ELF-1 (cell line): ENCODE results near the gene TOMM6.
A peak's percentile ranks its signal among the peaks of the same experiment; 100 is the strongest.
"Not testable (repeated sequence)": the region's sequence is repeated elsewhere in the genome, so short reads cannot be mapped to it uniquely, and the experiment has no call there.

ENCODE experiments used
- DNase-seq: peaks from one replicate; pipeline ENCODE4 v3.0.0-alpha.2; 2016; ENCODE audit warnings: low read depth, low spot score

TOMM6 gene

GRCh38 chr6:41785254-41785653 is 2.2 kb upstream of the TOMM6 start:
- no peak for DNase-seq

GRCh38 chr6:41785689-41786450 is 1.6 kb upstream of the TOMM6 start:
- no peak for DNase-seq

GRCh38 chr6:41786451-41787218 is 859 bp upstream of the TOMM6 start:
- DNase-seq: peak; percentile 83

- no peak for DNase-seq
These were observed 1.9 kb downstream of the TOMM6 start for GRCh38 chr6:41789390-41789724.

- DNase-seq: no peak
These were observed 2.6 kb downstream of the TOMM6 start for GRCh38 chr6:41790045-41790444.

GRCh38 chr6:41791305-41791704 is 3.8 kb downstream of the TOMM6 start:
- no peak for DNase-seq

- DNase-seq: no peak
These were observed 4.5 kb downstream of the TOMM6 start for GRCh38 chr6:41791984-41792383.

GRCh38 chr6:41796474-41796873 is 9.0 kb downstream of the TOMM6 start:
- no peak for DNase-seq

- no peak for DNase-seq
These were observed 11.5 kb downstream of the TOMM6 start for GRCh38 chr6:41798901-41799558.

- DNase-seq: no peak
These were observed 12.0 kb downstream of the TOMM6 start for GRCh38 chr6:41799559-41799911.

GRCh38 chr6:41801380-41801779 is 13.9 kb downstream of the TOMM6 start:
- DNase-seq: no peak

GRCh38 chr6:41805830-41806774 is 18.6 kb downstream of the TOMM6 start:
- peak; percentile 63 for DNase-seq

- DNase-seq: no peak
These were observed 23.6 kb downstream of the TOMM6 start for GRCh38 chr6:41811095-41811494.

GRCh38 chr6:41811946-41812345 is 24.5 kb downstream of the TOMM6 start:
- not testable (repeated sequence) for DNase-seq

- DNase-seq: no peak
These were observed 26.0 kb downstream of the TOMM6 start for GRCh38 chr6:41813469-41813868.

- DNase-seq: no peak
These were observed 26.5 kb downstream of the TOMM6 start for GRCh38 chr6:41813956-41814355.

- DNase-seq: no peak
These were observed 27.1 kb downstream of the TOMM6 start for GRCh38 chr6:41814629-41815028.

- no peak for DNase-seq
These were observed 28.1 kb downstream of the TOMM6 start for GRCh38 chr6:41815587-41815986.

- DNase-seq: no peak
These were observed 31.0 kb downstream of the TOMM6 start for GRCh38 chr6:41818271-41819054.

GRCh38 chr6:41821266-41821665 is 33.8 kb downstream of the TOMM6 start:
- DNase-seq: no peak

- no peak for DNase-seq
These were observed 34.5 kb downstream of the TOMM6 start for GRCh38 chr6:41822021-41822420.
